ENCODE results near the gene PTPRU. TPM values are rescaled to one million over a fixed set of nuclear protein-coding genes. Genes with fewer than 3 reads are reported as not detected.
A peak's percentile ranks its signal among the peaks of the same experiment; 100 is the strongest.
"Not testable (repeated sequence)": the region's sequence is repeated elsewhere in the genome, so short reads cannot be mapped to it uniquely, and the experiment has no call there.

PTPRU gene
- total RNA-seq, 1 donor: 9.4 TPM

DNA sequence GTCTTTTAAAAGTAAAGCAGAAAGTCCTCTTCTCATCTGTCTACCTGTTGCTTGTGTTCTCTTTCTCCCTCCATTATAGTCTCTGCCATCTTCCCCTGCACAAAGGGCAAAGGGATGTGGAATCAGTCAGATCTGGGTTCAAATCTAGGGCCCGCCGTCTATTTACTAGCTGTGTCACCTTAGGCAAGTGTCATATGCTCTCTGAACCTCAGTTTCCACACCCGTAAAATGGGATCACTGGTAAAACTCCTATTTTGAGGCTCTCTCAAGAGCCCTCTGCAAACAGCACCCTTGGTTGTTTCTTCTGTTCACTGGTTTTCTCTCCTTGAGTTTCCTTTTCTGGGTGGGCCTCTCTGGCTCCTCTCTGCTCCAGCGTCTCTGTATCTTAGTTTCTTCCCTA, 2.6 kb upstream of the PTPRU start:
- Histone ChIP-seq H3K27ac (ENCODE audit: low read depth, low read length) (no peak overlapping the region), H3K9me3 (ENCODE audit: low read depth, low read length) (no peaks in the 10 kb centered on the region), H4K20me1 (ENCODE audit: insufficient read depth, low read length) (no peaks in the 10 kb centered on the region), H3K79me2 (ENCODE audit: insufficient read depth, low read length) (peaks cover 17% of the 10 kb centered on the region), H3K36me3 (ENCODE audit: insufficient read depth, low read length) (no peaks in the 10 kb centered on the region), H3K4me1 (ENCODE audit: insufficient read depth, low read length) (peaks cover 24% of the 10 kb centered on the region), H3K4me3 (ENCODE audit: insufficient read depth, low read length) (no peak overlapping the region), H2AFZ (ENCODE audit: low read length) (no peak overlapping the region), H3K4me2 (ENCODE audit: insufficient read depth, low read length) (no peak overlapping the region), H3K27me3 (ENCODE audit: insufficient read depth, low read length) (peaks cover 22% of the 10 kb centered on the region)
- peak; percentile 43 for DNase-seq (ENCODE audit: insufficient read length, low spot score, missing footprints)
- no peak for TF ChIP-seq CTCF (IDR thresholded peaks at IDR 0.05; ENCODE audit: extremely low read depth, low read depth, low read length)

DNA sequence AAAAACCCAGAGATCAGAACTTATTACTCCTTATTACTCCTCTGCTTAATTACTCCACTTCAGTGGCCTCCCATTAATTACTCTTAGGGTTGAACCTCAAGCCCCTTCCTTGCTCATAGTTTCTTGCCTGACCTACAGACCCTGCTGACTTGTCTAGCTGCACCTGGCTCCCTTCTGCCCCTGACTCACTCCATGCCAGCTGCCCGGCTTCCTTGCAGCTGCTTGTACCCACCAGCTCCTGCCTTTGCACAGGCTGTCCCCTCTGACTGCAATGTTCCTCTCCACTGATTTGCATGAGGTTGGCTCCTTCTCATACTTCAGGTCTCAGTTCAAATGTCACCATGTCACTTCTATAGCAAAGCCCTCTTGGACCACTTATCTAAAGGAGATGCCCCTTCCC, 1.9 kb upstream of the PTPRU start:
- no peak overlapping the region for H3K27ac ChIP-seq (ENCODE audit: low read depth, low read length)

DNA sequence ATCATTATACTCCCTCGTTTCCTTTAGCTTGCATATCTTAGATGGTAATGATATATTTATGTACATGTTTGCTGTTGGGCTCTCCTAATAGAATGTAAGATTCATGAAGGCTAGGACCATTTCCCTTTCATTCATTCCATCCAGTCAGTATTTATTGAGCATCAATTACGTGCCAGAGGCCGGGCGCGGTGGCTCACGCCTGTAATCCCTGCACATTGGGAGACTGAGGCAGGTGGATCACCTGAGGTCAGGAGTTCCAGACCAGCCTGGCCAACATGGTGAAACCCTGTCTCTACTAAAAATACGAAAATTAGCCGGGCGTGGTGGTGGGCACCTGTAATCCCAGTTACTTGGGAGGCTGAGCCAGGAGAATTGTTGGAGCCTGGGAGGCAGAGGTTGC, 1.4 kb upstream of the PTPRU start:
- H3K27ac ChIP-seq (ENCODE audit: low read depth, low read length); H3K36me3 ChIP-seq (ENCODE audit: insufficient read depth, low read length); DNase-seq (ENCODE audit: insufficient read length, low spot score, missing footprints); H4K20me1 ChIP-seq (ENCODE audit: insufficient read depth, low read length); H3K79me2 ChIP-seq (ENCODE audit: insufficient read depth, low read length); H2AFZ ChIP-seq (ENCODE audit: low read length); H3K4me2 ChIP-seq (ENCODE audit: insufficient read depth, low read length); H3K9me3 ChIP-seq (ENCODE audit: low read depth, low read length); H3K4me3 ChIP-seq (ENCODE audit: insufficient read depth, low read length): not testable (repeated sequence)
- peaks cover 22% of the 10 kb centered on the region for H3K27me3 ChIP-seq (ENCODE audit: insufficient read depth, low read length)
- peaks cover 19% of the 10 kb centered on the region for H3K4me1 ChIP-seq (ENCODE audit: insufficient read depth, low read length)

More for the DNA sequence above, 1.9 kb upstream of the PTPRU start:
- peaks cover 22% of the 10 kb centered on the region for H3K27me3 ChIP-seq (ENCODE audit: insufficient read depth, low read length)
- no peaks in the 10 kb centered on the region for H4K20me1 ChIP-seq (ENCODE audit: insufficient read depth, low read length)
- peaks cover 23% of the 10 kb centered on the region for H3K4me1 ChIP-seq (ENCODE audit: insufficient read depth, low read length)
- H2AFZ ChIP-seq (ENCODE audit: low read length): no peak overlapping the region
- peaks cover 11% of the 10 kb centered on the region for H3K79me2 ChIP-seq (ENCODE audit: insufficient read depth, low read length)
- TF ChIP-seq CTCF (IDR thresholded peaks at IDR 0.05; ENCODE audit: extremely low read depth, low read depth, low read length): no peak
- no peaks in the 10 kb centered on the region for H3K9me3 ChIP-seq (ENCODE audit: low read depth, low read length)
- peak; percentile 80 for DNase-seq (ENCODE audit: insufficient read length, low spot score, missing footprints)
- no peak overlapping the region for H3K4me3 ChIP-seq (ENCODE audit: insufficient read depth, low read length)
- no peak overlapping the region for H3K4me2 ChIP-seq (ENCODE audit: insufficient read depth, low read length)
- H3K36me3 ChIP-seq (ENCODE audit: insufficient read depth, low read length): no peaks in the 10 kb centered on the region

DNA sequence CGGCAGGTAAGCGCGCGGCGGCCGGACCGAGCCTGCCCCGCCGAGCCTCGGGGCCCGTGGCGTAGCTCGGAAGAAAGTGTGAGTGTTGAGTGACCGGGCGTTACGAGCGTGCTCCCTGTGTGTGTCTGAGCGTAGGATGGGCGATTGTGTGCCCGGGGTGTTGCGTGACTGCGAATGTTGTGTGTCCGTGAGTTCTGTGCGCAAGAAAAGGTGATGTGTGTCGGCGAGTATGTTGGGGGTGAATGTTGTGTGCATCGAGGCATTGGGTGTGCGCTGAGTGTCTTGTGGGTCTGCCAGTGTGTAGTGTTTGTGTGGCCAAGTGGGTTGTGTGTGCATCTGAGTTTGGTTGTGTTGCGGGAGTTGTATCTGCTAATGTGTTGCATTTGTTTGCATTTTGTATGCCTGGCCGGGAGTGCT, 398 bp downstream of the PTPRU start:
- H3K27ac ChIP-seq (ENCODE audit: low read depth, low read length): no peak overlapping the region

More for the DNA sequence above, 398 bp downstream of the PTPRU start:
- no peaks in the 10 kb centered on the region for H4K20me1 ChIP-seq (ENCODE audit: insufficient read depth, low read length)
- H2AFZ ChIP-seq (ENCODE audit: low read length): peak overlapping the region; percentile 58
- no peaks in the 10 kb centered on the region for H3K9me3 ChIP-seq (ENCODE audit: low read depth, low read length)
- peaks cover 22% of the 10 kb centered on the region for H3K27me3 ChIP-seq (ENCODE audit: insufficient read depth, low read length)
- TF ChIP-seq CTCF (IDR thresholded peaks at IDR 0.05; ENCODE audit: extremely low read depth, low read depth, low read length): no peak
- no peaks in the 10 kb centered on the region for H3K79me2 ChIP-seq (ENCODE audit: insufficient read depth, low read length)
- no peaks in the 10 kb centered on the region for H3K36me3 ChIP-seq (ENCODE audit: insufficient read depth, low read length)
- peak overlapping the region; percentile 69 for H3K4me3 ChIP-seq (ENCODE audit: insufficient read depth, low read length)
- no peak for DNase-seq (ENCODE audit: insufficient read length, low spot score, missing footprints)
- H3K4me2 ChIP-seq (ENCODE audit: insufficient read depth, low read length): peak overlapping the region; percentile 89
- H3K4me1 ChIP-seq (ENCODE audit: insufficient read depth, low read length): peaks cover 10% of the 10 kb centered on the region

Data from osteoblast (primary cell).